Activated T-cell treated with anti-CD3 and anti-CD28 coated beads for 4 hours (primary cell): ENCODE measurements around the gene TRPM8.

Experiments
- DNase-seq: peaks from one replicate; pipeline ENCODE4 v3.0.0-alpha.2; 2020

TRPM8 gene

GRCh38 chr2:233976690-233977294 is 59.6 kb downstream of the TRPM8 start:
- no peak for DNase-seq

- no peak for DNase-seq
These were observed 60.2 kb downstream of the TRPM8 start for GRCh38 chr2:233977296-233977837.

- no peak for DNase-seq
These were observed 62.6 kb downstream of the TRPM8 start for GRCh38 chr2:233979748-233980147.

- DNase-seq, result no peak
These were observed 63.9 kb downstream of the TRPM8 start for GRCh38 chr2:233980955-233981561.

GRCh38 chr2:233981574-233982420 is 64.6 kb downstream of the TRPM8 start:
- no peak for DNase-seq

- no peak for DNase-seq
These were observed 65.4 kb downstream of the TRPM8 start for GRCh38 chr2:233982421-233983121.

GRCh38 chr2:233983445-233983844 is 66.3 kb downstream of the TRPM8 start:
- no peak for DNase-seq

GRCh38 chr2:233988581-233988980 is 71.4 kb downstream of the TRPM8 start:
- DNase-seq, result no peak

- no peak for DNase-seq
These were observed 72.2 kb downstream of the TRPM8 start for GRCh38 chr2:233989221-233989858.

GRCh38 chr2:233990261-233990798 is 73.2 kb downstream of the TRPM8 start:
- no peak for DNase-seq

GRCh38 chr2:233991196-233991595 is 74.0 kb downstream of the TRPM8 start:
- DNase-seq, result no peak

GRCh38 chr2:233992513-233993217 is 75.5 kb downstream of the TRPM8 start:
- no peak for DNase-seq

GRCh38 chr2:233993461-233993860 is 76.3 kb downstream of the TRPM8 start:
- DNase-seq, result no peak

- no peak for DNase-seq
These were observed 77.0 kb downstream of the TRPM8 start for GRCh38 chr2:233994151-233994550.

GRCh38 chr2:233996000-233996399 is 78.8 kb downstream of the TRPM8 start:
- DNase-seq, result no peak

- no peak for DNase-seq
These were observed 79.3 kb downstream of the TRPM8 start for GRCh38 chr2:233996461-233996860.

- DNase-seq, result no peak
These were observed 80.5 kb downstream of the TRPM8 start for GRCh38 chr2:233997707-233998106.

GRCh38 chr2:233999182-233999581 is 82.0 kb downstream of the TRPM8 start:
- DNase-seq, result no peak

- DNase-seq, result no peak
These were observed 84.4 kb downstream of the TRPM8 start for GRCh38 chr2:234001380-234002160.

GRCh38 chr2:234002281-234002680 is 85.1 kb downstream of the TRPM8 start:
- DNase-seq, result no peak
